Keratinocyte (primary cell): ENCODE results near the gene ZBTB20. TPM values are rescaled to one million over a fixed set of nuclear protein-coding genes. Genes with fewer than 3 reads are reported as not detected.

Experiments
- DNase-seq: peaks from one replicate; pipeline ENCODE4 v3.0.0-alpha.2; 2011; ENCODE audit warnings: low read depth, missing footprints, low spot score
- FAIRE-seq: peaks from 2 replicates; lab custom pipeline; 2011; peaks lifted over from hg19 to GRCh38; lab: Jason Lieb, UNC
- H2AFZ ChIP-seq: 2 replicates; pipeline ENCODE4 v1.6.0; 2012; ENCODE audit warnings: low read length, control low read depth, inconsistent platforms; ENCODE audit not compliant: control insufficient read depth
- H3K27ac ChIP-seq: 2 replicates; pipeline ENCODE4 v1.5.1; 2011; ENCODE audit warnings: low read length; ENCODE audit not compliant: control insufficient read depth, insufficient read depth
- H3K27me3 ChIP-seq: 3 replicates; pipeline ENCODE4 v1.6.0; 2011; ENCODE audit warnings: low read length; ENCODE audit not compliant: control insufficient read depth, insufficient read depth; ENCODE audit errors: extremely low read depth
- H3K36me3 ChIP-seq, 2 experiments: 2 replicates in 1 of 2; 3 replicates in 1 of 2; pipeline ENCODE4 v1.5.1; 2011; ENCODE audit warnings: low read length in 2 of 2, mild to moderate bottlenecking in 1 of 2; ENCODE audit not compliant: control insufficient read depth in 2 of 2, insufficient read depth in 2 of 2; ENCODE audit errors: extremely low read depth in 1 of 2
- H3K4me1 ChIP-seq: 3 replicates; pipeline ENCODE4 v1.5.1; 2011; ENCODE audit warnings: low read length; ENCODE audit not compliant: control insufficient read depth, insufficient read depth; ENCODE audit errors: extremely low read depth
- H3K4me2 ChIP-seq: 3 replicates; pipeline ENCODE4 v1.6.0; 2011; ENCODE audit warnings: low read depth, low read length; ENCODE audit not compliant: control insufficient read depth, insufficient read depth; ENCODE audit errors: extremely low read depth
- H3K4me3 ChIP-seq, 3 experiments: fragments of 200-600 bp in 1 of 3; sonication (generic) in 1 of 3; 2 replicates in 2 of 3; 3 replicates in 1 of 3; pipeline ENCODE4 v1.5.1; 2011 to 2016; ENCODE audit warnings: low read length in 3 of 3, mild to moderate bottlenecking in 3 of 3, control low read depth in 2 of 3, inconsistent platforms in 1 of 3, low read depth in 1 of 3, mixed read lengths in 1 of 3, mixed run types in 1 of 3, moderate library complexity in 1 of 3; ENCODE audit not compliant: control insufficient read depth in 2 of 3, insufficient read depth in 2 of 3; ENCODE audit errors: extremely low read depth in 1 of 3
- H3K79me2 ChIP-seq: 2 replicates; pipeline ENCODE4 v1.6.0; 2012; ENCODE audit warnings: low read length; ENCODE audit not compliant: control insufficient read depth, insufficient read depth
- H3K9ac ChIP-seq: 3 replicates; pipeline ENCODE4 v1.6.0; 2011; ENCODE audit warnings: low read length; ENCODE audit not compliant: control insufficient read depth, insufficient read depth; ENCODE audit errors: extremely low read depth
- H3K9me1 ChIP-seq: 3 replicates; pipeline ENCODE4 v1.6.0; 2011; ENCODE audit warnings: low read length; ENCODE audit not compliant: control insufficient read depth, insufficient read depth; ENCODE audit errors: extremely low read depth
- H3K9me3 ChIP-seq: 2 replicates; pipeline ENCODE4 v1.5.1; 2012; ENCODE audit warnings: low read depth, low read length; ENCODE audit not compliant: control insufficient read depth
- H4K20me1 ChIP-seq: 3 replicates; pipeline ENCODE4 v1.6.0; 2011; ENCODE audit warnings: low read length; ENCODE audit not compliant: control insufficient read depth, insufficient read depth; ENCODE audit errors: extremely low read depth
- EZH2 ChIP-seq: IDR thresholded peaks from one replicate; pipeline ENCODE4 v1.6.1; 2012; ENCODE audit warnings: inconsistent platforms, mild to moderate bottlenecking, low read length, moderate library complexity
- dilution Hi-C: fragments of 300-500 bp; cut with MboI; formaldehyde crosslinking; loops from one replicate; pipeline ENCODE4 v1.7.0; 2020; ENCODE audit warnings: low sequenced_read_pairs; ENCODE audit not compliant: extremely low pct_ligation_motif_present
- polyA plus RNA-seq, 5 experiments: library from polyadenylated mRNA; depleted of rRNA in 3 of 5; stranded (reverse) in 3 of 5; stranded (forward) in 1 of 5; unstranded in 1 of 5; fragments of >200 nt; gene quantifications; 1 replicate in 1 of 5; 2 replicates in 3 of 5; 3 replicates in 1 of 5; pipeline versions ENCODE4 v1.2.1 to v1.2.3, GENCODE V29; 2011 to 2012; ENCODE audit warnings: missing spikeins in 2 of 5, low read depth in 1 of 5, low replicate concordance in 1 of 5
- TF ChIP-seq, protein P1 (sequence below), 3 experiments: IDR thresholded peaks in 1 of 3; conservative IDR thresholded peaks in 1 of 3; optimal IDR thresholded peaks in 1 of 3; 2 replicates in 2 of 3; 3 replicates in 1 of 3; pipeline versions ENCODE3 to v1.5.1; 2011; ENCODE audit warnings: low read length in 3 of 3, mild to moderate bottlenecking in 3 of 3, moderate library complexity in 2 of 3, control low read depth in 1 of 3, inconsistent platforms in 1 of 3; ENCODE audit not compliant: insufficient read depth in 2 of 3; ENCODE audit errors: extremely low read depth in 1 of 3

The ZBTB20 gene
- polyA plus RNA-seq, 1 donor (not counting 4 experiments of a cell fraction or from before 2014, with no cell fraction given) = 0.52 TPM

GRCh38 chr3:114307222-114307830 lies 839.8 kb downstream of the ZBTB20 start:
- no peaks in the 10 kb centered on the region for H3K79me2 ChIP-seq
- no peak for FAIRE-seq
- no peak overlapping the region for H3K4me3 ChIP-seq
- H3K36me3 ChIP-seq = no peaks in the 10 kb centered on the region
- H4K20me1 ChIP-seq = no peaks in the 10 kb centered on the region
- H3K4me2 ChIP-seq = no peak overlapping the region
- H2AFZ ChIP-seq = no peak overlapping the region
- no peak overlapping the region for H3K27ac ChIP-seq
- H3K9ac ChIP-seq = no peak overlapping the region
- H3K4me1 ChIP-seq = no peaks in the 10 kb centered on the region
- no peaks in the 10 kb centered on the region for H3K9me3 ChIP-seq
- no peak for TF ChIP-seq EZH2
- TF ChIP-seq, protein P1, sequence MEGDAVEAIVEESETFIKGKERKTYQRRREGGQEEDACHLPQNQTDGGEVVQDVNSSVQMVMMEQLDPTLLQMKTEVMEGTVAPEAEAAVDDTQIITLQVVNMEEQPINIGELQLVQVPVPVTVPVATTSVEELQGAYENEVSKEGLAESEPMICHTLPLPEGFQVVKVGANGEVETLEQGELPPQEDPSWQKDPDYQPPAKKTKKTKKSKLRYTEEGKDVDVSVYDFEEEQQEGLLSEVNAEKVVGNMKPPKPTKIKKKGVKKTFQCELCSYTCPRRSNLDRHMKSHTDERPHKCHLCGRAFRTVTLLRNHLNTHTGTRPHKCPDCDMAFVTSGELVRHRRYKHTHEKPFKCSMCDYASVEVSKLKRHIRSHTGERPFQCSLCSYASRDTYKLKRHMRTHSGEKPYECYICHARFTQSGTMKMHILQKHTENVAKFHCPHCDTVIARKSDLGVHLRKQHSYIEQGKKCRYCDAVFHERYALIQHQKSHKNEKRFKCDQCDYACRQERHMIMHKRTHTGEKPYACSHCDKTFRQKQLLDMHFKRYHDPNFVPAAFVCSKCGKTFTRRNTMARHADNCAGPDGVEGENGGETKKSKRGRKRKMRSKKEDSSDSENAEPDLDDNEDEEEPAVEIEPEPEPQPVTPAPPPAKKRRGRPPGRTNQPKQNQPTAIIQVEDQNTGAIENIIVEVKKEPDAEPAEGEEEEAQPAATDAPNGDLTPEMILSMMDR (optimal IDR thresholded peaks at IDR 0.05 in 1 of 3, IDR thresholded peaks at IDR 0.05 in 1 of 3, conservative IDR thresholded peaks at IDR 0.05 in 1 of 3; ENCODE audit: extremely low read depth in 1 of 3, insufficient read depth in 2 of 3, low read length in 3 of 3) = no peak
- no peaks in the 10 kb centered on the region for H3K9me1 ChIP-seq
- no peaks in the 10 kb centered on the region for H3K27me3 ChIP-seq
- no peak for DNase-seq
- dilution Hi-C loops = no loop called here

GRCh38 chr3:114299941-114300624 lies 847.0 kb downstream of the ZBTB20 start:
- Histone ChIP-seq H3K9me3 (no peaks in the 10 kb centered on the region), H3K9me1 (no peaks in the 10 kb centered on the region), H4K20me1 (no peaks in the 10 kb centered on the region), H3K4me2 (no peak overlapping the region), H3K27me3 (no peaks in the 10 kb centered on the region), H3K4me1 (no peaks in the 10 kb centered on the region), H3K4me3 (no peak overlapping the region), H3K27ac (no peak overlapping the region), H3K36me3 (no peaks in the 10 kb centered on the region), H3K9ac (no peak overlapping the region), H2AFZ (no peak overlapping the region), H3K79me2 (no peaks in the 10 kb centered on the region)
- dilution Hi-C loops = no loop called here
- FAIRE-seq (no peak), DNase-seq (no peak)
- TF ChIP-seq, protein P1 (optimal IDR thresholded peaks at IDR 0.05 in 1 of 3, IDR thresholded peaks at IDR 0.05 in 1 of 3, conservative IDR thresholded peaks at IDR 0.05 in 1 of 3; ENCODE audit: extremely low read depth in 1 of 3, insufficient read depth in 2 of 3, low read length in 3 of 3) = no peak
- no peak for TF ChIP-seq EZH2
